G401.6 (cell line): ENCODE results near the gene PPP6R3.

Experiments used
- FAIRE-seq: peaks from 2 replicates; lab custom pipeline; 2012; peaks lifted over from hg19 to GRCh38; lab: Jason Lieb, UNC

PPP6R3 gene

DNA sequence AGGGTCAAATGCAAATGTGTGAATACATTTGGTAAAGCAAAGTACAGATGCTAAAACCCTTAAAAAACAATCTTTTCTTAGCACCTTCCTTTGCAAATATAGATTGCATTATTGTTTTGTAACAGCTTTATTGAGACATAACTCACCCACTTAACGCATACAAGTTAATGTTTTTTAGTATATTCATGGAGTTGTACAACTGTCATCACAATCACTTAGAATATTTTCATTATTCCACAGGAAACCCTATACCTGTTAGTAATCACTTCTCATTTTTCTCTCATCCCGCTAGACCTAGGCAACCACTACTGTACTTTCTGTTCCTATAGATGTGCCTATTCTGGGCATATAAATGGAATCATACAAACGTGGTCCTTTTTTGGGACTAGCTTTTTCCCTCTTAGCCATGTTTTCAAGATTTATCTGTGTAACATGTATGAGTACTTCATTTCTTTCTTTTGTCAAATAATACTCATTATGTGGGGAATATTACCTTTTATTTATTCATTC lies 34.7 kb downstream of the PPP6R3 start:
- no peak for FAIRE-seq

DNA sequence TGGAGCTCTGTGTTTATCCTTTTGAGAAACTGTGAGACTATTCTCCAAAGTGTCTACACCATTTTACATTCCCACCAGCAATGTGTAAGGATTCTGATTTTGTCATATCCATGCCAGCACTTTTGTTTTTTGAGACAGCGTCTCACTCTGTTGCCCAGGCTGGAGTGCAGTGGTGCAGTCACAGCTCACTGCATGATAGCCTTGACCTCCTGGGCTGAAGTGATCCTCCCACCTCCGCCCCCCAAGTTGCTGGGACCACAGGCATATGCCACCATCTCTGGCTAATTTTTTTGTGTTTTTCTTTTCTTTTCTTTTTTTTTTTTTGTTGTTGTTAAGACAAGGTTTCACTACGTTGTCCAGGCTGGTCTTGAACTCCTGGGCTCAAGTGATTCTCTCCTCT lies 35.3 kb downstream of the PPP6R3 start:
- FAIRE-seq: no peak

DNA sequence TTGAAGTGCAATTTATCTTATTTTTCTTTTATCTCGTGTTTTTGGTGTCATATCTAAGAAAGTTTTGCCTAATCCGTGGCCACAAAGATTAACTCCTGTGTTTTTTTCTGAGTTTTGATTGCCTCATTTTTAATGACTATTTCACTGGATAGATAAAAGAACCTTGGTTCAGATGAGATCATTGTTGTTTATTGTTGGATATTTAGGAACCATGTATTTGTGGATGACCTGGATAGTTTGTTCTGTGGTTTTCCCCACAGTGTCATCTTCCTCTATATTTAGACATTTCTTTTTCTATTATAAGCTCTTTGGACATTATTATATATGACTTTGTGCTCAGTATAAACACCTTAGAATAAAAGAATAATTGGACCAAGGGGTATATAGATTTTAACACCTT lies 37.2 kb downstream of the PPP6R3 start:
- FAIRE-seq: no peak

DNA sequence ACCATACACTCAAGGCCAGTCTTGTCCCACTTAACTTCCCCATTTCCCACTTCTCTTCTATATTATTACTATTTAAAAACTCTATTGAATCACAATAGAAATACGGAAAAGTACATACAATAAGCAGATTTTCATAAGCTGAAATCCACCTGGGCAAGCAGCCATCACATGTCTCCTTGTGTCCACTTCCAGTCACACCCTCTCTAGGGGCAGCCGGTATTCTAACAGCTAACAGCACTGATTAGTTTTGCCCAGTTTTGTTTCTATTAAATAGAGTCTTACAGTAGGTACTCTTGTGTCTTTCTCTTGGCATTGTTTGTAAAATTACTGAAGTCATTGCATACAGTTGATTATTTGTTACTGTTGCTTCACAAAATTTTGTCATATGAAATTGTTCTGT lies 37.8 kb downstream of the PPP6R3 start:
- no peak for FAIRE-seq

DNA sequence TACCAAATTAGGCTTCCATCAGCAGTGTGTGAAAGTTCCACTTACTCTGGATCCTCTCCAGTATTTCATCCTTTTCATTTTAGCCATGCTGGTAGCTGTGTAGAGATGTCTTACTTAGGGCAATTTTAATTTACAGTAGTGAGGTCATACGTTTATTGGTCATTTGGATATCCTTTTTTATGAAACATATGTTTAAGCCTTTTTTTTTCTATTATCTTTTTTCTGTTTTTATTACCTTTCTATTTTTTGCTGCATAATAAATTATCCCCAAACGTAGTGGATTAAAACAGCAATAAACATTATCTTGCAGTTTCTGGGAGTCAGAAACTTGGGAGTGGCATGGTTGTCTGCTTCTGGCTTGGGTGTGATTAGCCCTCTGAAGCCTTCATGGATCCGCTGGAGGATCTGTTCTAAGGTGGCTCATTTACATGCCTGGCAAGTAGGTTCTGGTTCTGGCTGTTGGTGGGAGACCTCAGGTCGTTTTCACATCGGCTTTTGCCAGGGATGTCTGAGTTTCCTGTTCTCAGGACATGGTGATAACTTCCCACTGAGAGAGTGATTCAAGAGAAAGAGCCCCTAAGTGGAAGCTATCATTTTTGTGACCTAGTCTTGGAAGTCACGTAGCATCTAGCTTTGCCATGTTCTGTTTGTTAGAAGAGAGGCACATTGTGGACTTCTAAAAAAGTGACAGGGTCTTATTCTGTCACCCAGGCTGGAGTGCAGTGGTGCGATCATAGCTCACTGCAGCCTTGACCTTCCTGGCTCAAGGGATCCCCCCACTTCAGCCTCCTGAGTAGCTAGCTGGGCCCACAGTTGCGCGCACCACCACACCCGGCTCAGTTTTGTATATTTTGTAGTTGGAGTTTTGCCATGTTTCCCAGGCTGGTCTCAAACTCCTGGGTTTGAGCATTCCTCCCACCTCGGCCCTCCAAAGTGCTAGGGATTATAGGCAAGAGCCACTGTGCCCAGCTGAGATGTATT lies 38.6 kb downstream of the PPP6R3 start:
- FAIRE-seq: no peak

DNA sequence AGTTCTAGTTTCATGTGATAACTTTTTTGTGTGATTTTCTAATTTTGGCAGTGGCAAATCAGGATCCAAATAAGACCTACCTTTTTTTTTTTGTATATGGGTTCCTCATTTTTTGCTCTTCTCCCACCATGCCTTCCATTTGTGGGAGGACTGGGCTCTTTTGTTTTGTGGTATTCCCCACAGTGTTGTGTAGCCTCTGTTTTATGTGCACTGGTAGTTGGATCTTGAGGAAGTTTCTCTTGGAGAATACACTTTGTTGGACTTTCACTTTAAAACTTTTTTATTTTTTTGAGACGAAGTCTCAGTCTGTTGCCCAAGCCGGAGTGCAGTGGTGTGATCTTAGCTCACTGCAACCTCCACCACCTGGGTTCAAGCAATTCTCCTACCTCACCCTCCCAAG lies 39.7 kb downstream of the PPP6R3 start:
- no peak for FAIRE-seq

DNA sequence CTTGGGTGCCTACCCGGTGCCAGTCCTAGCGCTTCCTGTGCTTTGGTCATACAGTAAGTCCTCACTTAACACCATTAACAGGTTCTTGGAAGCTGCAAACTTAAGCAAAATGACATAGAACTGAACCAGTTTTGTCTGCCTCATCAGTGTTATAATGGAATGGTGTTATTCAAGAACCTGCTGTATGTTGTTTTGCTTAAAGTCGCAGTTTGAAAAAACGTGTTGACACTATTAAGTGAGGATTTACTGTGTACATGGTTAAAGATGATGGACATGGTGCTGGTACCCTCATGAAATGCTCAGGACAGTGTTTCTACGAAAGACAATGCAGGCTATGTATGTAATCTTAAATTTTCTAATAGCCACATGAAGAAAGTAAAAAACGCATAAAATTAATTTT lies 41.3 kb downstream of the PPP6R3 start:
- no peak for FAIRE-seq

DNA sequence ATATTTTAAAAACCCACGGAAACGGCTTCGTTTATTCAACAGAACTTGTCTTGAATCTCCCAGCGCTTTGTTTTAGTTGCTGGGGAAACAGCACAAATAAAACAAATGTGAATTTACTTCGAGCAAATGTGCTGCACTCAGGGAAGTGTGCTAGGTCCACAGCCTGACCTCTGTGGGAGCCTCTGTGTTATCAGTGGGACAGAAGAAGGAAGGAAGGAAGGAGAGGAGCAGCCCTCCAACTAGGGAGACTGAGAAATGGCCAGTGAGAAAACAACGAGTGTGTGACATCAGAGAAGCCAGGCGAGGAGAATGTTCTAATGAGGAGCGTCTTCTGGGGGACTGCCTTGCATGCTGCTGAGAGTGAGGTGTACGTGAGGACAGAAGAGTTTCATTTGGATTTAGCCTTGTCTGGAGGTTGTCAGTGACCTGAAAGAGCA lies 42.7 kb downstream of the PPP6R3 start:
- FAIRE-seq: no peak

DNA sequence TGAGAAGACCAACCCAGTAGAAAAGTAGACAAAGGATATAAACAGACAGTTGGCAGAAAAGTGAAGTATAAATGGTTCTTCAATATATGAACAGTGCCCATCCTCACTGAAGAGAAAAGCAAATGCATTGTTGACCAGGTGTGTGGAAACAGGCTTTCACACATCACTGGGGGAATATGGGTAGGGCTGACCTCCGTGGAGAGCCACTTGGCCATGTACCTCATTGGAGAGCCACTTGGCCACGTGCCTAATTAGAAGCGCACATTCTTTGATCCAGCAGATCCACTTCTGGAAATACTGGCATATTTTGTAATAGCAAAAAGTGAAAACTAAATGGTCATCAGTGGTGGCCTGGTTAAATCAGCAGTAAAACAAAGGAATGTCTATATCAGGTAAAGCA lies 43.2 kb downstream of the PPP6R3 start:
- FAIRE-seq: no peak

DNA sequence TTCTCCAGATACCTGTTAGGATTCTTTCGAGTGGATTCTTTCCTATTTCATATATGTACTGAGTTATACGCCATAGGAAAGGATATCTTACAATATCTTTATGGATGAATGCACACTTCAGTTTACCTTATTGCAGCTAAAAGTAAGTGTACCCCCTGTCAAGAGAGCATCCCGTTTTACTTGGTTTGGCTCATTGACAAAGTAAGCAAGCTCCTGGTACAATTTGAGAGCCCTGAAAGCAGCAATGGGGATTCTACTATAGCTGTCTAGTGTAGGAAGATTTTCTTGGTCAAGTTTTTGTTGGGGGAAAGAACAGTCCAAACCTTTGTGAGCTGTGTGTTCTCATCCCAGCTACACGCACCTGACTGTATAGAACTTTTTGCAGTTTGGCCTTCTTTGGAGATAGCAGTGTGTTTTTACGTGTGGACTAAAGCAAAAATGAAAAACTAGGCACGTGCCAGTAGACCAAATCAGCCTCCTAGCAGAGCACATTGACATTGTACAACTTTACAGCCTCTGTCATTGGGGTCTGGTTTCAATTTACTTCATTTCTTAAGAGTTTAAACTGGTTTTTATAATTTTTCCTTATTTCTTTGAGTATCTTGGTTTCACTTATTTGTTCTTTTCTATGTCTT lies 44.0 kb downstream of the PPP6R3 start:
- FAIRE-seq: no peak

DNA sequence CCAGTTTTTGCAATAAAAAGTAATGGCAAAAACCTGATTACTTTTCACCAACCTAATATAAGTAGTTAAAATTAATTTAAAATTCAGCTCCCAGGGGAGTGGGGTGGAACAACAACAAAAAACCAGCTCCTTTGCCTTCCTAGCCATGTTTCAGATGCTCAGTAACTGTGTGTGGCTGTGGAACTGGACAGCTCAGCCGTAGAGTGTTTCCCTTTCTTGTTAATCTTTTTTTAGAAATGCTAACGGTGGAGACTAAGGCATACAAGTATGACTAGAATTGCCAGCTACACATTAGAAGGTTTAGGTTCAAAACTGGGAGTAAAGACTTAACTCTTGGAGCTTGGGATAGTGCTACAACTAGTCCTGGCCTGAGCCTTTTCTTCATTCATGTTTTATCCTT lies 45.0 kb downstream of the PPP6R3 start:
- no peak for FAIRE-seq

DNA sequence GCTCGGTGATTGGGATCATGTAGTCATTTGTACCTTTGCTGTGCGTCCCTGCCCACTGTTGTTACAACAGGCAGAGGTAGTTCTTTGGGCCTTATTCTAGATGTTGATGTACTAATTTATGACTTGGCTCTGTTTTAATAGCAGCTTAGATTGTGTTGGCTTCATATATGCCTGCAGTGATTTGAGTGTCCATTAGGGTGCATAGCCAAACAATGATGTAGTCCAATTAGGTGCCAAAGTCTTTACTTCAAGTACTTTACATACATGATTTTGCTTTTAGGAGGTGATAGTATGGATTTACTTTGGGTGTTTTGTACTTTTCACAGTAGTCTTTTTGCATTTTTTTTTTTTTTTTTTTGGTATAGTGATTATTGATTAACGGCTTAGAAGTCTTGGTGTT lies 46.4 kb downstream of the PPP6R3 start:
- no peak for FAIRE-seq

DNA sequence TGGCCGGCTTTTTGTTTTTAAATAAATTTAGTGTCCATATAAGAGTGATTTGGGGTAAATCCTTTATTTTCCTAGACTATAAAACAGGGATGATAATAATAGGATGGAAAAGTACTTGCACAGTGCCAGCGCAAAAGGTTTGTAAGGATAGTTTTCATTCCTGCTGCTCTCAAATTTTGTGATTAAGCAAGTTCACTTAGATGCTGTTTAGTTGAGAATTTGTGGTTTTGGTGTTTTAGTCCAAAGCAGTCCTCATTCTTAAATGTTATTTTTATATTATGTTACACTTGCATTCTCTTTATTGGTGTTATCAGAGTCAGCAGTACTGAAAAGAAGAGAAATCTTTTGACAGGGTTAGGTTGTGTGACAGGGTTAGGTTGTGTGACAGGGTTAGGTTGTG lies 47.9 kb downstream of the PPP6R3 start:
- no peak for FAIRE-seq

DNA sequence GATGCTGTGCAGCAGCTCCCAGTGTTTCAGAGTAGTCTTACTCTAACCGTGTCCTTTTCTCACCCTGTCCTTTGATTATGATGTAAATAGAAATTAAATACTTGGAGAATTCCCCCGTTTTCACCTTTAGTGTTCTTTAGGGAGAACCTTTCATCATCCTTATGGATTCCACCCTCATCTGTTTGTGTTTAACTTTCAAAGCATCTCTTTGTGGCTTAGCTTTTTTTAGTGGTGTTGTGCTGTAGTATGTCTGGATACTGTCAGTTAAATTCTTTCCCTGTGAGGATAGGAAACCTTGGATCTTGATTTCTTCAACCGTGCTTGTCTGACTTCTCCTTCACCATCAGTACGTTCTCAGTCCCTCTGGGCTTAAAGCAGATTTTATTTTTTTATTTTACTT lies 48.5 kb downstream of the PPP6R3 start:
- FAIRE-seq: no peak

DNA sequence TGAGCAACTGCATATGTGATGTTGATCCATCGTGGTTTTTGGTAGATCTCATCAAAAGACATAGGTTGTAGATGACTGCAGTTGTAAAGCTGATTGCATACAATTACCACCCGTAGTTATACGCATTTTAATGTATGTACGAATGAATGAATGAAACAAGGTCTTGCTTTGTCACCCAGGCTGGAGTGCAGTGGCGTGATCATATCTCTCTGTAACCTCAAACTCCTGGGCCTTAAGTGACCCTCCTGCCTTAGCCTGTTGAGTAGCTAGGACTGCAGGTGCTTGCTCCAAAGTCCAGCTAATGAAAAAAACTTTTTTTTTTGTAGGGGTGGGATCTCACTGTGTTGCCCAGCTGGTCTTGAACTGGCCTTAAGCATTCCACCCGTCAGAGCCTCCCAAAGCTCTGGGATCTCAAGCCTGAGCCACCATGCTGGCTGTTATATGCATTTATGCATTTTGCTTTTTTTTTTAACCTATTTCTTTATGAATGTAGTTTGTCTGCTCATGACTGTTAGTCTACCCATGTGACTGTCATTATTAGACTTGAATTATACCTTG lies 53.5 kb downstream of the PPP6R3 start:
- no peak for FAIRE-seq

DNA sequence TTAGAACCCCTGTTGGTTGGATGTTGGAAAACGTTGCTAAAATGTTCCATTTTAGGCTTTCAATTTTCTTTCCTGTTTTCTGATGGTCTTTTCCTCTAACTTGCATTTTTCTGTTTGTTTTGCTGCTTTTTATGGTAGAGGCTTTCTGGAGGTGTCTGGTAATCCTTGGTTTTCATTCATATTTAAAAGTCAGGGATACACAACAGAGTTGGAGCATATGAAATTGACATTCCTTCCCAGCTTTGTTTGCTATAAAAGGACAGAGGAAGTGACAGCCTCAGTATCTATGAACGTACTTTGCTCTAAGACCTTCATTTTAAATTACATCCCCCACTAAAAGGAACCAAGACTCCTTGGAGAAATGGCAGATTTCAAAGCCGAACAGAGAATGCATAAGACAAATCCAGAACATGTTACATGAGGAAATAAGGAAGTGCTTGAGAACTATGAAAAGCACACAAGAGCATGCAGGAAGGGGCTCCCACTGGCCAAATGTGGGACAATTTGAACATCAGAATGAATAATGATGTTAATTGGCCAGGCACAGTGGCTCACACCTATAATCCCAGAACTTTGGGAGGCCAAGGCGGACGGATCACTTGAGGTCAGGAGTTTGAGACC lies 56.7 kb downstream of the PPP6R3 start:
- FAIRE-seq: no peak

DNA sequence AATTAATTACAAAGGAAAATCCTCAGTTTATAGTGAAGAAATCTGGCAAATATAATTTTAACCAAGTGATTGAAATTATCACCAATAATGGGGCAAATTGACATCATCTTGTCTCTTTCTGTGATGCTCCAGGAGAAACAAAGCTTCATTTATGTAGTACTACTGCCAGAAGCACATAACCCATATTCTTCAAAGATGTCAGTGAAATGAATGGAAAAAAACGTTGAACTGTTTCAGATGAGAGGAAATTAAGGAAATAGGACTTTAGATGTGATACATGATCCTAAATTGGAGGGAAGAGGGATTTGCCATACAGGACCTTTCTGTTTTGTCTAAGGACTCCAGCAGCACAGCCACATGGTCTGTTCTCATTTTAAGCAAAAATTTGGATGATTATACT lies 57.6 kb downstream of the PPP6R3 start:
- FAIRE-seq: no peak

DNA sequence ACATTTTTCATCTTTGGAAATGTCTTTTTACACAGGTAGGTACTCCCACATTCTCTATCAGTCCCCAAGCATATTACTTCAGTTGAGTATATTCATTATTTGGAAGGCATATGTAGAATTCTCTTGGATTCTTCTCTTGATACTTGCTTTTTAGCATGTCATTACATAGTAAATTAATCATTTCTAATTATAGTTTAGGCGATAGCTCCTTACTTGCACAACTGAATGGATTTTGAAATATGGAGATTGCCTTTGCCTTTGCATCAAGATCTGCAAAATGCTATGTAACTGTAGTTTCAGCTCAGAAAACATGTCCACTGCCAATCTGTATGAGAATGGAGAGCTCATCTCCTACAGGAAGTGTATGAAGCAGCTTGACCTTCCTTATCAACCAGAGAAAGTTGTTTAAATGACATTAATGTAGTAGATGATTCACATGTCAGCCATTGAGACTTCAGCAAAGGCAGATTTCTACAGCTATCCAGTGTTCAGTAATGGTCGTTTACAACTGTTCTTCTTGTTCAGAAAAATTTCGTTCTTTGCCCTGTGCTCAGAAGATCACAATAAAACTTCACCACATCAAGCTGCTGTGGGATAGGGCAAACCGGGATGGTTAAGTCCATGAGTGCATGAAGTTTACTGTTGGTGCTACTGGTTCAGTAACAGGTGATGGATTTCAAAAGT lies 61.6 kb downstream of the PPP6R3 start:
- no peak for FAIRE-seq

DNA sequence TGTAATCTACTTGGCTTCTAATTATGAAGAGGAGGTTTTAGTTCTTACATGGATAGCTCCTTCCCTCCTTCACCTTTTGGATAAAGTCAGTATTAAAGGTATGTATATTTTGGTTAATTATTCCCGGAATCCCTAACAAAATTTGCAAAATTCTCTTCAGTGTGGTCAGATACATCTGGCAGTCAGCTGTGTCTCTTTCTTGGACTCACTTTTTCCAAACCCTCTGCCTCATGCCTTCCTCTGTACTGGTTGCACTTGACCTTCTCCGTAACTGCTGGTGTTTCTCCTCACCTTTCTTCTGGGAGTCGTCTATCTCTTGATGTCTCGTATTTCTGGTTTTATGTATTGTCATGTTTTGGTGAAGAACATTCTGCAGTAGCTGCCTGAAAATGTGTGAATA lies 62.5 kb downstream of the PPP6R3 start:
- FAIRE-seq: no peak

DNA sequence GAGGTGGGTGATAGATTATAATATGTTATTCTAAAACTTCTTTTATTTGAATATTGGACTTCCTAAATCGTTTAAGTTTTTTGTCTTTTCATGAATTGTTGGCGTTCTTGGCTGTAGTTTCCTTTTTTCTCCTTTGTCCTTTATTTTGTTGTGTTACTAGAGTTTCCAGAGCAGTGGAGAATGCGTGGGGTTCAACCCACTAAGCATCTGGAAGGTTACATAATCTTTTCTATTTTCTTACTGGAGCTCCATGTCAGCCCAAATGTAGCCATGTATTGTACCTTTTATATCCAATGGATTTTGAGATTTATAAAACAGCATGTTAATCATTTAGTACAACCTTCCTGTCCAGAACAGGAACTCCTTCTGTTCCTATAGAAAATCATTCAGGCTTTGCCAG lies 63.2 kb downstream of the PPP6R3 start:
- FAIRE-seq: no peak

DNA sequence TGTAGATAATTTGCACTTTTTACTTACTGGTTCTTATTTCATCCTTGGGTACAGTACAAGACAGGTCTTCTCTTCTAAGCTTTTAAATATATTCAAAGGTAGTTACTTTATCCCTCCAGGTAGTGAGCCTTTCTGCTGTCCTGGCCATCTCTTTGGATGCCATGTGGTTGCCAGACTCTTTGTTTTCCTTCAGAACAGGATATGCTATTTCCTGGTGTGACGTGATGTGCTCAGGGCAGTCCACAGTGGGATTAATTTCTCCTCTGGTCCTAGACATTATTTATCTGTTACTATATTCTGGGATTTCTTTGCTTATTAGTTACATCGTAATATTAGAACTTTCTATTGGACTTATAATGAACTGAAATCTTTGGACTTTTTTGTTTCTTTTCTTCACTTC lies 63.7 kb downstream of the PPP6R3 start:
- FAIRE-seq: no peak

DNA sequence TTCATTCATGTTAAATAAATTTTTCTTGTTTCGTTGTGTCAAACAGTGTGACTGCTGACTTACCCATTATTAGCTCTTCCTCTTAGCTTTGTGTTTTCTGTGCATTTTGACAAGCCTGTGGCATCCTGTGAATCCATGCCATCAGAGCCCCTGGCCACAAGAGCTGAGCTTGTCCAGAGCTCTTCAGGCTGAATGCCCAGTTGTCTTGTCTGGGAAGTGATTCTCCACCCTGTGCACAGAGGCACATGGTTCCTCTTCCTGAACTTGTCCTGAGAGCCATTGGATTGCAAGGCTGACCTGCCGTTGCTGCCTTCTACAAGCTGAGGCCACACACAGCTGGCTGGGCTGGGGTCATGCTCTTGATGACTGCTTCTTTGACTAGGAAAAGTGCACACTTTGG lies 64.1 kb downstream of the PPP6R3 start:
- no peak for FAIRE-seq
